HG03354 (cell line): ENCODE results near the gene ZNF615.
"Not testable (repeated sequence)": the region's sequence is repeated elsewhere in the genome, so short reads cannot be mapped to it uniquely, and the experiment has no call there.

Source experiments
- ATAC-seq: cut with Tn5 transposase; IDR thresholded peaks from one replicate; pipeline ENCODE4 v1.9.1; 2021; ENCODE audit warnings: mild to moderate bottlenecking; ENCODE audit not compliant: unreplicated experiment, poor library complexity, severe bottlenecking

Gene ZNF615

GRCh38 chr19:52007806-52008557 is at the start of gene ZNF615:
ZNF615 (minus strand) TSS chr19:52008211; CDS start chr19:52003711, 4,500 bp downstream.
- peak; percentile 90 for ATAC-seq

- not testable (repeated sequence) for ATAC-seq
Measured at GRCh38 chr19:52056480-52056879, 48.5 kb upstream of the ZNF615 start.

- ATAC-seq = not testable (repeated sequence)
Measured at GRCh38 chr19:52051736-52052135, 43.7 kb upstream of the ZNF615 start.

GRCh38 chr19:52048555-52049501 is 40.8 kb upstream of the ZNF615 start, which contains the start of gene ZNF432:
ZNF432 (minus strand) TSS chr19:52048838; CDS start chr19:52046868, 1,970 bp downstream.
- ATAC-seq = peak; percentile 91

GRCh38 chr19:52039169-52039568 is 31.2 kb upstream of the ZNF615 start:
- ATAC-seq = no peak

- ATAC-seq = no peak
Measured at GRCh38 chr19:52034051-52034728, 26.2 kb upstream of the ZNF615 start.

- ATAC-seq = peak; percentile 37
Measured at GRCh38 chr19:52028780-52029123, 20.7 kb upstream of the ZNF615 start.

- peak; percentile 89 for ATAC-seq
Measured at GRCh38 chr19:52028027-52028779, 20.2 kb upstream of the ZNF615 start, which contains the start of gene ZNF614. ZNF614 (minus strand) TSS chr19:52028379; CDS start chr19:52025745, 2,634 bp downstream.

GRCh38 chr19:52026255-52026990 is 18.4 kb upstream of the ZNF615 start:
- ATAC-seq = not testable (repeated sequence)

- not testable (repeated sequence) for ATAC-seq
Measured at GRCh38 chr19:52024478-52024877, 16.5 kb upstream of the ZNF615 start.

GRCh38 chr19:52022193-52022592 is 14.2 kb upstream of the ZNF615 start:
- no peak for ATAC-seq

- ATAC-seq = no peak
Measured at GRCh38 chr19:52020506-52020905, 12.5 kb upstream of the ZNF615 start.

GRCh38 chr19:52010674-52011073 is 2.7 kb upstream of the ZNF615 start:
- ATAC-seq = no peak

- peak; percentile 16 for ATAC-seq
Measured at GRCh38 chr19:52007451-52007805, 583 bp downstream of the ZNF615 start.

GRCh38 chr19:51994048-51994644 is 13.9 kb downstream of the ZNF615 start:
- no peak for ATAC-seq

GRCh38 chr19:51993422-51993821 is 14.6 kb downstream of the ZNF615 start:
- no peak for ATAC-seq

GRCh38 chr19:51986309-51987291 is 21.4 kb downstream of the ZNF615 start, which contains the start of gene ZNF350:
ZNF350 (minus strand) TSS chr19:51986840; CDS start chr19:51974360, 12,480 bp downstream.
- peak; percentile 94 for ATAC-seq
